GM23338 (cell line): Measurements from ENCODE around the gene GHSR.

Experiments
- CREB1 ChIP-seq: fragments of 250-450 bp; sonication (Bioruptor Pico); IDR thresholded peaks from 2 replicates; pipeline ENCODE4 v1.5.0; 2020; ENCODE audit warnings: low read depth, mild to moderate bottlenecking, moderate library complexity
- CTCF ChIP-seq, 2 experiments: fragments of 200-600 bp in 1 of 2; sonication (generic) in 1 of 2; conservative IDR thresholded peaks; 2 replicates each; pipeline versions ENCODE4 v1.5.1 to v1.6.1; 2016 to 2017; ENCODE audit warnings: antibody characterized with exemption in 2 of 2, low read depth in 2 of 2, mild to moderate bottlenecking in 2 of 2, moderate library complexity in 1 of 2
- ETS1 ChIP-seq: IDR thresholded peaks from 2 replicates; pipeline ENCODE4 v1.6.1; 2016; ENCODE audit warnings: antibody characterized with exemption
- EZH2 ChIP-seq: fragments of 200-600 bp; sonication (generic); IDR thresholded peaks from one replicate; pipeline ENCODE4 v1.8.0; 2017; ENCODE audit warnings: antibody characterized with exemption, mild to moderate bottlenecking, low read depth; ENCODE audit not compliant: unreplicated experiment
- EZH2phosphoT487 ChIP-seq: fragments of 200-600 bp; sonication (generic); IDR thresholded peaks from one replicate; pipeline ENCODE4 v1.8.1; 2018; ENCODE audit warnings: antibody characterized with exemption; ENCODE audit not compliant: unreplicated experiment
- JUNB ChIP-seq: IDR thresholded peaks from one replicate; pipeline ENCODE4 v1.6.1; 2016; ENCODE audit warnings: antibody characterized with exemption; ENCODE audit not compliant: unreplicated experiment
- POLR2AphosphoS5 ChIP-seq: IDR thresholded peaks from 2 replicates; pipeline ENCODE4 v1.6.1; 2016; ENCODE audit warnings: antibody characterized with exemption, low read depth
- REST ChIP-seq: IDR thresholded peaks from one replicate; pipeline ENCODE4 v1.6.1; 2018; ENCODE audit warnings: antibody characterized with exemption; ENCODE audit not compliant: unreplicated experiment
- STAT1 ChIP-seq: IDR thresholded peaks from one replicate; pipeline ENCODE4 v1.6.1; 2016; ENCODE audit warnings: antibody characterized with exemption; ENCODE audit not compliant: unreplicated experiment
- ZNF331 ChIP-seq: fragments of 250-450 bp; sonication (Bioruptor Pico); IDR thresholded peaks from 2 replicates; pipeline ENCODE4 v1.5.0; 2020; ENCODE audit warnings: low read depth, mild to moderate bottlenecking, moderate library complexity

- no peak for TF ChIP-seq CTCF (conservative IDR thresholded peaks at IDR 0.05; ENCODE audit: low read depth in 2 of 2)
- TF ChIP-seq EZH2 = no peak
- TF ChIP-seq EZH2phosphoT487 = no peak
- TF ChIP-seq POLR2AphosphoS5 = no peak
- TF ChIP-seq CREB1 (CRISPR knock-in tag) = no peak
- no peak for TF ChIP-seq REST
- TF ChIP-seq STAT1 = no peak
- no peak for TF ChIP-seq JUNB
- no peak for TF ChIP-seq ETS1
- no peak for TF ChIP-seq ZNF331 (CRISPR knock-in tag)
Observed at GRCh38 chr3:172470588-172470987, 22.3 kb upstream of the GHSR start.
